Measurements from ENCODE around the gene BRD3OS. TPM values are rescaled to one million over a fixed set of nuclear protein-coding genes. Genes with fewer than 3 reads are reported as not detected.

Gene BRD3OS
- total RNA-seq, 1 donor from 2014 or later = 11.4 TPM

DNA sequence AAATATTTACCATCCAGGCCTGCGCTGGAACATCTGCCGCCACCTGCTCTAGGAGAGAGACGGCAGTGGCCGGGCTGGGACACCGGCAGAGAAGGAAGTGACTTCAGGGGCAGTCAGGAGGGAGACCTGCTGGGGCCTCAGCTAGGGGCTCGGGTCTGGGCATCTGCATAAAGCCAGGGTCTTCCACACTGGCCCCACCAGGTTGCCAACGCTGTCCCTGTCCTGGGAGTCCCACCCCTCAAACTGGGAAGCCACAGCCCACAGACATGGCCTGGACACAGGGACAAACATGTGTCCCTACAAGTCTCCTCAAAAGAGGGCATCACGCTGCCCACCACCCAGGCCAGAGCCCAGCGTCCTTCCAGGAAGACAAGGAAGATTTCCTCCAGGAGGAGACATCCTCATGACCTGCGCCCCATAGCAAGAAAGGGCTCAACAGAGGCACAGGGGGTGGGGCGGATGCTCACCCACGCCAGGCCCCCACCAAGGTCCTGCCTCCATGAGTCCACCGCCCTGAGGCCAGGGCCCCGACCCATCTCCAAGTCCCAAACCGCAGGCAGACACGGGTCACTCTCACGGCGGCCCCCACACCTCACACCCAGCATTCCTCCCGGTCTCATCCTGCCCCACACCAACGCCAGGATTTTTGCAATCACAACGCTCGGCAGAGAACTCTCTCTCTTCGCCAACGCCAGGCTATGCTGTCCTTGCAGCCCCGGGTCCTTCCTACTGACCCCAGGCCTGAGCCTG lies 42.1 kb upstream of the BRD3OS start:
- Mint-ChIP-seq H3K9me3 (ENCODE audit: unreplicated experiment) (no peaks in the 10 kb centered on the region), H3K27me3 (ENCODE audit: unreplicated experiment) (peaks cover 5% of the 10 kb centered on the region), H3K4me1 (ENCODE audit: unreplicated experiment) (peaks cover 20% of the 10 kb centered on the region), H3K27ac (ENCODE audit: unreplicated experiment) (no peak overlapping the region), H3K4me3 (ENCODE audit: unreplicated experiment) (no peak overlapping the region), H3K36me3 (ENCODE audit: low read depth, unreplicated experiment) (no peaks in the 10 kb centered on the region)
- DNase-seq (ENCODE audit: low spot score) = no peak
- TF ChIP-seq, protein P1, sequence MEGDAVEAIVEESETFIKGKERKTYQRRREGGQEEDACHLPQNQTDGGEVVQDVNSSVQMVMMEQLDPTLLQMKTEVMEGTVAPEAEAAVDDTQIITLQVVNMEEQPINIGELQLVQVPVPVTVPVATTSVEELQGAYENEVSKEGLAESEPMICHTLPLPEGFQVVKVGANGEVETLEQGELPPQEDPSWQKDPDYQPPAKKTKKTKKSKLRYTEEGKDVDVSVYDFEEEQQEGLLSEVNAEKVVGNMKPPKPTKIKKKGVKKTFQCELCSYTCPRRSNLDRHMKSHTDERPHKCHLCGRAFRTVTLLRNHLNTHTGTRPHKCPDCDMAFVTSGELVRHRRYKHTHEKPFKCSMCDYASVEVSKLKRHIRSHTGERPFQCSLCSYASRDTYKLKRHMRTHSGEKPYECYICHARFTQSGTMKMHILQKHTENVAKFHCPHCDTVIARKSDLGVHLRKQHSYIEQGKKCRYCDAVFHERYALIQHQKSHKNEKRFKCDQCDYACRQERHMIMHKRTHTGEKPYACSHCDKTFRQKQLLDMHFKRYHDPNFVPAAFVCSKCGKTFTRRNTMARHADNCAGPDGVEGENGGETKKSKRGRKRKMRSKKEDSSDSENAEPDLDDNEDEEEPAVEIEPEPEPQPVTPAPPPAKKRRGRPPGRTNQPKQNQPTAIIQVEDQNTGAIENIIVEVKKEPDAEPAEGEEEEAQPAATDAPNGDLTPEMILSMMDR (IDR thresholded peaks at IDR 0.05; ENCODE audit: unreplicated experiment) = no peak

DNA sequence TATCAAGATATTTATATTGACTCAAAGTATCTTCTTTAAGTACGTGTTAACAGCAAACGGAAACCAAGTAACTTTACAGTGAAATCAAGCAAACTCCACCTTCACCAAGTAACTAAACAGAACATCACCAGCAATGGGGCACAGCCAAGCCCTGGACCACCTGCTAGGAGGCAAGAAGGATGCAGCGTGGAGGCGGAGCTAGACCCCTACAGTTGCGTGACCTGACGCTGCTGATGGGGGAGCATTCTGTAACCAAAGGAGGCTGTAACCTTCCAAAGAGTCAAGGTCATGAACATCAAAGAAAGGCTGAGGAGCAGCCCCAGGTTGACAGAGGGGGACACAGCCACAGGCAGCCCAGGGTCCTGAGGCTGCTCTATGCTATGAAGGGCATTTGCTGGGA lies 39.2 kb upstream of the BRD3OS start:
- no peak overlapping the region for H3K27ac Mint-ChIP-seq (ENCODE audit: unreplicated experiment)
- DNase-seq (ENCODE audit: low spot score) = no peak
- no peaks in the 10 kb centered on the region for H3K36me3 Mint-ChIP-seq (ENCODE audit: low read depth, unreplicated experiment)
- H3K9me3 Mint-ChIP-seq (ENCODE audit: unreplicated experiment) = no peaks in the 10 kb centered on the region
- H3K27me3 Mint-ChIP-seq (ENCODE audit: unreplicated experiment) = peaks cover 6% of the 10 kb centered on the region
- H3K4me3 Mint-ChIP-seq (ENCODE audit: unreplicated experiment) = no peak overlapping the region
- TF ChIP-seq, protein P1 (IDR thresholded peaks at IDR 0.05; ENCODE audit: unreplicated experiment) = no peak
- H3K4me1 Mint-ChIP-seq (ENCODE audit: unreplicated experiment) = peaks cover 7% of the 10 kb centered on the region

DNA sequence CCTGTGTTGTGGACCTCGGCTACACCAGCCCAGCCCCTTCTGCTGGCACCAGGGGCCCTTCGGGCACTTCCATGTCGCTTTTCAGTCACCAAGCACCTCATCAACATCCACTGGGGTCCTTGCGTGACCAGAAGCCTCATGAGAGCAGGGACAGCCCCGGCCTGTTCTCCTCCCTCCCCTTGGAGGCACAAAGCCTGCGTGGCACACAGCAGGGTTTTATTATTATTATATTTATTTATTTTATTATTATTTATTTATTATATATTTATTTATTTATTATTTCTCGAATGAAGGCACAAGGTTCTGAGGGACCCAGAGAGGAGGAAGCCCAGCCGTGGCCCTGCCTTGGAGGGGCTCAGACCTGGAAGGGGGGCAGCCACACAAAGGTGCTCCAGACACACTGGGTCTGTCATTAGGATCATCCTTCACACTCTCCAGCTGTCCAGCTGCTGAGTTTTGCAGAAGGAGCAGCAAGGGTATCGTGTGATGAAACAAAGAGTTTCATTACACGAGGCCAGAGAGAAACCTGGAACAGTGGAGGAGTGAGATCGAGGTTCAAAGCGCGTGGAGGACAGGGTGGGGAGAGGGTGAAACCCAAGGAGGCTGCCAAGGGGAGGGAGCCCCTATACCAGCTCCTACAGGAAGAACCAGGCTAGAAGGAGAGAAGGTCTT lies 38.4 kb upstream of the BRD3OS start:
- H3K4me3 Mint-ChIP-seq (ENCODE audit: unreplicated experiment) = no peak overlapping the region
- peaks cover 4% of the 10 kb centered on the region for H3K4me1 Mint-ChIP-seq (ENCODE audit: unreplicated experiment)
- peaks cover 6% of the 10 kb centered on the region for H3K27me3 Mint-ChIP-seq (ENCODE audit: unreplicated experiment)
- no peak overlapping the region for H3K27ac Mint-ChIP-seq (ENCODE audit: unreplicated experiment)
- TF ChIP-seq, protein P1 (IDR thresholded peaks at IDR 0.05; ENCODE audit: unreplicated experiment) = no peak
- H3K36me3 Mint-ChIP-seq (ENCODE audit: low read depth, unreplicated experiment) = no peaks in the 10 kb centered on the region
- no peak for DNase-seq (ENCODE audit: low spot score)
- no peaks in the 10 kb centered on the region for H3K9me3 Mint-ChIP-seq (ENCODE audit: unreplicated experiment)

DNA sequence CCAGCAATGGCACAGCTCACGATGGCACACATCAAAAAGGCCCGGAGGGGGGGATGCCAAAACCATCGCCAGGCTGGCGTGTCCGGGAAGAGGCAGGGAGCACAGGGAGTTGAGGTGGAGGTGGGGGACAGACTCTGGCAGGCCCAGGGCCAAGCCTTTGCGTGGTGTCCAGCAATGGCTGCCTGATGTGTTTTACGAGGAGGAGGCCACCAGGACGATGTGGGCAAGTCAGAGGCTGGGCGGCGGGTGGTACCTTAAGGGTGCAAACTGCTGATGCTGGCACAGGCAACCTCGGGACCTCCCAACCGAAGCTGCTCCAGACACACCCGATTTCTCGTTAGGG lies 37.9 kb upstream of the BRD3OS start:
- Mint-ChIP-seq H3K4me1 (ENCODE audit: unreplicated experiment) (peaks cover 3% of the 10 kb centered on the region), H3K27ac (ENCODE audit: unreplicated experiment) (no peak overlapping the region), H3K9me3 (ENCODE audit: unreplicated experiment) (no peaks in the 10 kb centered on the region), H3K36me3 (ENCODE audit: low read depth, unreplicated experiment) (no peaks in the 10 kb centered on the region), H3K4me3 (ENCODE audit: unreplicated experiment) (no peak overlapping the region), H3K27me3 (ENCODE audit: unreplicated experiment) (peaks cover 6% of the 10 kb centered on the region)
- TF ChIP-seq, protein P1 (IDR thresholded peaks at IDR 0.05; ENCODE audit: unreplicated experiment) = no peak
- DNase-seq (ENCODE audit: low spot score) = no peak

All from endothelial cell (in vitro differentiated cells).